HEK293 (cell line): ENCODE results near the gene DVL1.

Source experiments
- CTCF ChIA-PET: fragments of 350-600 bp; formaldehyde crosslinking; extraction: SDS; loops from one replicate; lab custom pipeline; 2021; ENCODE audit warnings: antibody characterized with exemption; lab: Yijun Ruan, JAX
- POLR2A ChIA-PET: fragments of 300-600 bp; formaldehyde crosslinking; extraction: SDS; loops from one replicate; lab custom pipeline; 2020; ENCODE audit warnings: antibody characterized with exemption, inconsistent platforms; lab: Yijun Ruan, JAX
- H3K27ac ChIP-seq: fragments of 200-500 bp; sonication (Bioruptor generic); 2 replicates; pipeline ENCODE4 v1.5.1; 2014; ENCODE audit warnings: low read depth, low read length, control low read depth, inconsistent platforms; ENCODE audit errors: extremely low read depth
- H3K36me3 ChIP-seq, 2 experiments: fragments of 200-500 bp in 1 of 2; sonication (Bioruptor generic) in 1 of 2; 1 replicate in 1 of 2; 2 replicates in 1 of 2; pipeline ENCODE4 v1.5.1; 2014 to 2017; ENCODE audit warnings: inconsistent platforms in 2 of 2, low read length in 2 of 2; ENCODE audit not compliant: control insufficient read depth in 2 of 2, insufficient read depth in 1 of 2
- H3K4me1 ChIP-seq: fragments of 200-500 bp; sonication (Bioruptor generic); 2 replicates; pipeline ENCODE4 v1.5.1; 2014; ENCODE audit warnings: mild to moderate bottlenecking, low read length, inconsistent platforms; ENCODE audit not compliant: control insufficient read depth, insufficient read depth
- H3K4me3 ChIP-seq: 2 replicates; pipeline ENCODE4 v1.5.1; 2011; ENCODE audit warnings: low read depth, mild to moderate bottlenecking, control low read depth, low read length, moderate library complexity
- H3K9me3 ChIP-seq: fragments of 200-500 bp; sonication (Bioruptor generic); 2 replicates; pipeline ENCODE4 v1.5.1; 2014; ENCODE audit warnings: low read depth, low read length, inconsistent platforms; ENCODE audit not compliant: control insufficient read depth, insufficient read depth
- GLIS2 ChIP-seq: fragments of 450-650 bp; formaldehyde crosslinking; IDR thresholded peaks from 2 replicates; pipeline ENCODE4 v1.5.1; 2016; ENCODE audit warnings: missing biosample characterization, missing genetic modification characterization
- KLF16 ChIP-seq: fragments of 450-650 bp; formaldehyde crosslinking; IDR thresholded peaks from 2 replicates; pipeline ENCODE4 v1.5.1; 2017; ENCODE audit warnings: missing biosample characterization, missing genetic modification characterization
- KLF8 ChIP-seq: fragments of 450-650 bp; formaldehyde crosslinking; IDR thresholded peaks from 2 replicates; pipeline ENCODE4 v1.5.1; 2016; ENCODE audit warnings: missing biosample characterization, missing genetic modification characterization
- OVOL3 ChIP-seq: fragments of 450-650 bp; formaldehyde crosslinking; IDR thresholded peaks from 2 replicates; pipeline ENCODE4 v1.5.1; 2016; ENCODE audit warnings: missing biosample characterization, missing genetic modification characterization
- SETDB1 ChIP-seq: IDR thresholded peaks from one replicate; pipeline ENCODE4 v1.6.1; 2017; ENCODE audit warnings: mild to moderate bottlenecking, low read length, moderate library complexity, mixed read lengths; ENCODE audit not compliant: insufficient read length
- YY2 ChIP-seq: fragments of 450-650 bp; formaldehyde crosslinking; IDR thresholded peaks from 2 replicates; pipeline ENCODE4 v1.5.1; 2016; ENCODE audit warnings: missing biosample characterization, missing genetic modification characterization
- ZBTB1 ChIP-seq: fragments of 450-650 bp; formaldehyde crosslinking; IDR thresholded peaks from 2 replicates; pipeline ENCODE4 v1.5.1; 2016; ENCODE audit warnings: missing biosample characterization, missing genetic modification characterization
- ZNF112 ChIP-seq: fragments of 450-650 bp; formaldehyde crosslinking; IDR thresholded peaks from 2 replicates; pipeline ENCODE4 v1.5.0; 2017; ENCODE audit warnings: missing biosample characterization, missing genetic modification characterization
- ZNF133 ChIP-seq: fragments of 450-650 bp; formaldehyde crosslinking; IDR thresholded peaks from 2 replicates; pipeline ENCODE4 v1.5.1; 2016; ENCODE audit warnings: missing biosample characterization, missing genetic modification characterization
- ZNF202 ChIP-seq: fragments of 450-650 bp; formaldehyde crosslinking; IDR thresholded peaks from 2 replicates; pipeline ENCODE4 v1.5.1; 2016; ENCODE audit warnings: missing biosample characterization, missing genetic modification characterization, borderline replicate concordance
- ZNF211 ChIP-seq: fragments of 450-650 bp; formaldehyde crosslinking; IDR thresholded peaks from 2 replicates; pipeline ENCODE4 v1.5.1; 2016; ENCODE audit warnings: low read depth, missing biosample characterization, missing genetic modification characterization
- ZNF214 ChIP-seq: fragments of 450-650 bp; formaldehyde crosslinking; IDR thresholded peaks from 2 replicates; pipeline ENCODE4 v1.5.1; 2017; ENCODE audit warnings: missing biosample characterization, mild to moderate bottlenecking, missing genetic modification characterization, borderline replicate concordance
- ZNF24 ChIP-seq: fragments of 450-650 bp; formaldehyde crosslinking; IDR thresholded peaks from 2 replicates; pipeline ENCODE4 v1.5.1; 2016; ENCODE audit warnings: missing biosample characterization, missing genetic modification characterization
- ZNF266 ChIP-seq: fragments of 450-650 bp; formaldehyde crosslinking; IDR thresholded peaks from 2 replicates; pipeline ENCODE4 v1.5.1; 2016; ENCODE audit warnings: missing biosample characterization, missing genetic modification characterization, low read depth
- ZNF48 ChIP-seq: fragments of 450-650 bp; formaldehyde crosslinking; IDR thresholded peaks from 2 replicates; pipeline ENCODE4 v1.5.1; 2016; ENCODE audit warnings: missing biosample characterization, missing genetic modification characterization
- ZNF548 ChIP-seq: fragments of 450-650 bp; formaldehyde crosslinking; IDR thresholded peaks from 2 replicates; pipeline ENCODE4 v1.5.1; 2016; ENCODE audit warnings: missing biosample characterization, missing genetic modification characterization
- ZNF707 ChIP-seq: fragments of 450-650 bp; formaldehyde crosslinking; IDR thresholded peaks from 2 replicates; pipeline ENCODE4 v1.5.1; 2016; ENCODE audit warnings: missing biosample characterization, missing genetic modification characterization
- ZNF747 ChIP-seq: fragments of 450-650 bp; formaldehyde crosslinking; IDR thresholded peaks from 2 replicates; pipeline ENCODE4 v1.5.1; 2016; ENCODE audit warnings: missing biosample characterization, missing genetic modification characterization
- ZXDB ChIP-seq: fragments of 450-650 bp; formaldehyde crosslinking; IDR thresholded peaks from 2 replicates; pipeline ENCODE4 v1.5.1; 2016; ENCODE audit warnings: missing biosample characterization, missing genetic modification characterization
- TF ChIP-seq, protein P1 (sequence below): fragments of 450-650 bp; formaldehyde crosslinking; IDR thresholded peaks from 2 replicates; pipeline ENCODE4 v1.5.0; 2017; ENCODE audit warnings: missing biosample characterization, missing genetic modification characterization, borderline replicate concordance
- TF ChIP-seq, protein P2 (sequence below): sonication (generic); formaldehyde crosslinking; IDR thresholded peaks from 2 replicates; pipeline ENCODE4 v1.8.1; 2022; ENCODE audit warnings: mild to moderate bottlenecking, moderate library complexity, missing genetic modification reagents
- TF ChIP-seq, protein P3 (sequence below): fragments of 450-650 bp; formaldehyde crosslinking; IDR thresholded peaks from 2 replicates; pipeline ENCODE4 v1.5.1; 2016; ENCODE audit warnings: missing biosample characterization, missing genetic modification characterization
- TF ChIP-seq, protein P4 (sequence below): fragments of 450-650 bp; formaldehyde crosslinking; conservative IDR thresholded peaks from 2 replicates; pipeline ENCODE4 v1.5.1; 2016; ENCODE audit warnings: low read depth, missing biosample characterization, missing genetic modification characterization

DVL1 gene

DNA sequence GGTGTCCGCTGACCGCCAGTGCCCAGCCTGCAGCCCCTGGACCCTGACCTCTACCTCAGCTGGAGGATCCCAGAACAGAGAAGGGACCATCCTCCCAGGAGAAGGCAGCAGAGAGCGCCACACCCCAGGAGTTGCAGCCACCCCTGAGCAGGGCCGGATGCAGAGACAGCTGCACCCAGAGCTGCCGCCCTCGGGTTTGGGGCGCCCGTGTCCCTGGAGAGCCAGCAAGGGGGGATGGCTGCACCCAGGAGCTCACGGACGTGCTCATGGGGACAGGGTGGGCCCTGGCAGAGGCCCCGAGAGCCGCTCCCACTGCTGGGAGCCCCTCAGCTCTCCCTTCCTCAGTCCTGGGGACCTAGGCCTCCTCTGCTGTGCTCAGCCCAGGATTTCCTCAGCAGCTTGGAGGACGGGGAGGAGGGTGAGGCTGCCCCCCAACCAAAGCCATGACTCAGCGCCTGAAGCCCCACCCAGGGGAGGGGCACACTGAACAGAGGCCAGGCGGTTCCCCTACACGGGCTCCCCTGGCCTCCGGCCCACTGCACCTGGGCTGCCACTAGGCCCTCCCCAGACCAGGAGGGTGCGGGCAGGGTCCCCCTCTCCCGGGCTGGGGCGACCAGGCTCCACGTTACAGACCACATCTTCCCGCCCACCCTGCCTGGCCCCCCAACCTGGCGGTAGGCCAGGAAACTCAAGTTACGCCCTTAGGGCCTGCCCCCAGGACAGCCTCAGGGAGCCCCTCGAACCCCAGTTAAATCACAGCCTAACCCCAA is 43.7 kb downstream of the DVL1 start (continued):
- TF ChIP-seq, protein P1, sequence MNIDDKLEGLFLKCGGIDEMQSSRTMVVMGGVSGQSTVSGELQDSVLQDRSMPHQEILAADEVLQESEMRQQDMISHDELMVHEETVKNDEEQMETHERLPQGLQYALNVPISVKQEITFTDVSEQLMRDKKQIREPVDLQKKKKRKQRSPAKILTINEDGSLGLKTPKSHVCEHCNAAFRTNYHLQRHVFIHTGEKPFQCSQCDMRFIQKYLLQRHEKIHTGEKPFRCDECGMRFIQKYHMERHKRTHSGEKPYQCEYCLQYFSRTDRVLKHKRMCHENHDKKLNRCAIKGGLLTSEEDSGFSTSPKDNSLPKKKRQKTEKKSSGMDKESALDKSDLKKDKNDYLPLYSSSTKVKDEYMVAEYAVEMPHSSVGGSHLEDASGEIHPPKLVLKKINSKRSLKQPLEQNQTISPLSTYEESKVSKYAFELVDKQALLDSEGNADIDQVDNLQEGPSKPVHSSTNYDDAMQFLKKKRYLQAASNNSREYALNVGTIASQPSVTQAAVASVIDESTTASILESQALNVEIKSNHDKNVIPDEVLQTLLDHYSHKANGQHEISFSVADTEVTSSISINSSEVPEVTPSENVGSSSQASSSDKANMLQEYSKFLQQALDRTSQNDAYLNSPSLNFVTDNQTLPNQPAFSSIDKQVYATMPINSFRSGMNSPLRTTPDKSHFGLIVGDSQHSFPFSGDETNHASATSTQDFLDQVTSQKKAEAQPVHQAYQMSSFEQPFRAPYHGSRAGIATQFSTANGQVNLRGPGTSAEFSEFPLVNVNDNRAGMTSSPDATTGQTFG (tag by site-specific recombination), result no peak
- peak; percentile 77 for TF ChIP-seq KLF8 (tag by site-specific recombination)

DNA sequence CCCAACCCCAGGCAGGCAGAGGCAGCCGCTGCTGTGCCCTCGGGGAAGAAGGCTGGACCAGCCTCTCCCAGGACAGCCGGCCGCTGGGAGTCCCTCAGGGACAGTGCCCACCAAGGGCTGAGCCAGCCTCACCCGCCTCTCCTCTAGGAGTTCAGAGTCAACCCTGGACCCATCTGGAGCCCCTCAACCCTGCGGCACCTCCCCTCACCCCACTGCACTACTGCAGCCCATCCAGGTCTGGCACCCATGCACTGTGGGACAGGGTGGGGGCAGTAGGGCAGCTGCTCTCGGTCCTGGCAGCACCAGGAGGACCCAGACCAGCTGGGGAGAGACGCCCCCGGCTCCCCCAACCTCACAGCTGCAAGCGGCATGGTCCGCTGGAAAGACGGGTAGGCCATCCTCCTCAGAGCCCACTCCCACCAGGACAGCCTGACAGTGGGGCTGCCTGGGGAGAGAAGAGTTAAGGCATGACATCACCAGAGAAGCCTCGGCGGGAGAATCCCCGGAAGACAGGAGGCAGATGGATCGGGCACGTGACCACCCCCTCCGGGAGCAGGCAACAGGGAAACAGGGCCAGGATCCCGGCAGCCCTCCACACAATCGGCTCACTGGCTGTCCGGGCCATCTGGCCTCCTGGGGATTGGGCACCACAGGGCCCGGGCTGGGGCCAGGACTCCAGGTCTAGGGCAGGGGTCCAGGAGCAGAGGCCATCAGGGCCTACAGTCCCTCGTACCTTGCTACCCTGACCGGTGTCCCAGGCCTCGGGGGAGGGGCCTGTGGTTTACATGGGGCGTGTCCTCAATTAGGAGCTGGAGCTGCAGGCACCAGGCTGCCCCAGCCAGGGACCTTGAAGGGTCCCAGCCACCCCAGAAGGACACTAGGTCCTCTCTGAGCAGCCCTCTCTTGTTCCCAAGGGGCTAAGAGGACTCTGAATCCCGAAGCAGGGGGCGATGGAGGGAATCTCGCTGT is 44.6 kb downstream of the DVL1 start:
- peak overlapping the region; percentile 27 for H3K4me3 ChIP-seq
- no peaks in the 10 kb centered on the region for H3K9me3 ChIP-seq
- POLR2A ChIA-PET, result interaction anchor here (0.6 to 1.4 kb wide), 3 partner anchors 13 to 28 kb away, joined by 3 to 7 read pairs (median 4); no protein-coding TSS in a partner anchor
- H3K27ac ChIP-seq, result peak overlapping the region; percentile 82
- CTCF ChIA-PET, result interaction anchor here (0.6 to 0.8 kb wide), 3 partner anchors 15 to 321 kb away, joined by 3 to 4 read pairs (median 3); no protein-coding TSS in a partner anchor
- peaks cover 0 to 12% of the 10 kb centered on the region in 2 experiments; a peak in 2 of 3 replicates for H3K36me3 ChIP-seq
- H3K4me1 ChIP-seq, result peaks cover 20% of the 10 kb centered on the region
- TF ChIP-seq OVOL3 (peak; percentile 20; the same call in 1 of the 2 replicates), GLIS2 (tag by site-specific recombination) (peak; percentile 93), ZNF24 (tag by site-specific recombination) (peak; percentile 88; the same call in 1 of the 2 replicates), ZNF707 (tag by site-specific recombination) (no peak), YY2 (tag by site-specific recombination) (0 out of 2 replicates have a peak, but pooled peaks have one; percentile 21), ZNF202 (tag by site-specific recombination) (no peak), ZNF48 (no peak), ZNF214 (tag by site-specific recombination) (no peak), SETDB1 (peak; percentile 16), ZNF548 (no peak), ZXDB (tag by site-specific recombination) (peak; percentile 91), ZBTB1 (tag by site-specific recombination) (no peak), KLF16 (tag by site-specific recombination) (peak; percentile 75; the same call in 1 of the 2 replicates), ZNF133 (tag by site-specific recombination) (no peak), ZNF112 (tag by site-specific recombination) (no peak), ZNF211 (tag by site-specific recombination) (no peak), ZNF747 (no peak), ZNF266 (no peak)
- TF ChIP-seq, protein P2, sequence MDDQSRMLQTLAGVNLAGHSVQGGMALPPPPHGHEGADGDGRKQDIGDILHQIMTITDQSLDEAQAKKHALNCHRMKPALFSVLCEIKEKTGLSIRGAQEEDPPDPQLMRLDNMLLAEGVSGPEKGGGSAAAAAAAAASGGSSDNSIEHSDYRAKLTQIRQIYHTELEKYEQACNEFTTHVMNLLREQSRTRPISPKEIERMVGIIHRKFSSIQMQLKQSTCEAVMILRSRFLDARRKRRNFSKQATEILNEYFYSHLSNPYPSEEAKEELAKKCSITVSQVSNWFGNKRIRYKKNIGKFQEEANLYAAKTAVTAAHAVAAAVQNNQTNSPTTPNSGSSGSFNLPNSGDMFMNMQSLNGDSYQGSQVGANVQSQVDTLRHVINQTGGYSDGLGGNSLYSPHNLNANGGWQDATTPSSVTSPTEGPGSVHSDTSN (CRISPR knock-in tag), result no peak
- TF ChIP-seq, protein P3, sequence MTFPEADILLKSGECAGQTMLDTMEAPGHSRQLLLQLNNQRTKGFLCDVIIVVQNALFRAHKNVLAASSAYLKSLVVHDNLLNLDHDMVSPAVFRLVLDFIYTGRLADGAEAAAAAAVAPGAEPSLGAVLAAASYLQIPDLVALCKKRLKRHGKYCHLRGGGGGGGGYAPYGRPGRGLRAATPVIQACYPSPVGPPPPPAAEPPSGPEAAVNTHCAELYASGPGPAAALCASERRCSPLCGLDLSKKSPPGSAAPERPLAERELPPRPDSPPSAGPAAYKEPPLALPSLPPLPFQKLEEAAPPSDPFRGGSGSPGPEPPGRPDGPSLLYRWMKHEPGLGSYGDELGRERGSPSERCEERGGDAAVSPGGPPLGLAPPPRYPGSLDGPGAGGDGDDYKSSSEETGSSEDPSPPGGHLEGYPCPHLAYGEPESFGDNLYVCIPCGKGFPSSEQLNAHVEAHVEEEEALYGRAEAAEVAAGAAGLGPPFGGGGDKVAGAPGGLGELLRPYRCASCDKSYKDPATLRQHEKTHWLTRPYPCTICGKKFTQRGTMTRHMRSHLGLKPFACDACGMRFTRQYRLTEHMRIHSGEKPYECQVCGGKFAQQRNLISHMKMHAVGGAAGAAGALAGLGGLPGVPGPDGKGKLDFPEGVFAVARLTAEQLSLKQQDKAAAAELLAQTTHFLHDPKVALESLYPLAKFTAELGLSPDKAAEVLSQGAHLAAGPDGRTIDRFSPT (tag by site-specific recombination), result peak; percentile 78
- TF ChIP-seq, protein P4, sequence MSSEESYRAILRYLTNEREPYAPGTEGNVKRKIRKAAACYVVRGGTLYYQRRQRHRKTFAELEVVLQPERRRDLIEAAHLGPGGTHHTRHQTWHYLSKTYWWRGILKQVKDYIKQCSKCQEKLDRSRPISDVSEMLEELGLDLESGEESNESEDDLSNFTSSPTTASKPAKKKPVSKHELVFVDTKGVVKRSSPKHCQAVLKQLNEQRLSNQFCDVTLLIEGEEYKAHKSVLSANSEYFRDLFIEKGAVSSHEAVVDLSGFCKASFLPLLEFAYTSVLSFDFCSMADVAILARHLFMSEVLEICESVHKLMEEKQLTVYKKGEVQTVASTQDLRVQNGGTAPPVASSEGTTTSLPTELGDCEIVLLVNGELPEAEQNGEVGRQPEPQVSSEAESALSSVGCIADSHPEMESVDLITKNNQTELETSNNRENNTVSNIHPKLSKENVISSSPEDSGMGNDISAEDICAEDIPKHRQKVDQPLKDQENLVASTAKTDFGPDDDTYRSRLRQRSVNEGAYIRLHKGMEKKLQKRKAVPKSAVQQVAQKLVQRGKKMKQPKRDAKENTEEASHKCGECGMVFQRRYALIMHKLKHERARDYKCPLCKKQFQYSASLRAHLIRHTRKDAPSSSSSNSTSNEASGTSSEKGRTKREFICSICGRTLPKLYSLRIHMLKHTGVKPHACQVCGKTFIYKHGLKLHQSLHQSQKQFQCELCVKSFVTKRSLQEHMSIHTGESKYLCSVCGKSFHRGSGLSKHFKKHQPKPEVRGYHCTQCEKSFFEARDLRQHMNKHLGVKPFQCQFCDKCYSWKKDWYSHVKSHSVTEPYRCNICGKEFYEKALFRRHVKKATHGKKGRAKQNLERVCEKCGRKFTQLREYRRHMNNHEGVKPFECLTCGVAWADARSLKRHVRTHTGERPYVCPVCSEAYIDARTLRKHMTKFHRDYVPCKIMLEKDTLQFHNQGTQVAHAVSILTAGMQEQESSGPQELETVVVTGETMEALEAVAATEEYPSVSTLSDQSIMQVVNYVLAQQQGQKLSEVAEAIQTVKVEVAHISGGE (tag by site-specific recombination), result no peak
